ENCODE data around the gene XPNPEP3. TPM values are rescaled to one million over a fixed set of nuclear protein-coding genes. Genes with fewer than 3 reads are reported as not detected.

XPNPEP3 gene
- total and polyA plus RNA-seq, 2 donors, result 5.1 to 11.0 TPM

DNA sequence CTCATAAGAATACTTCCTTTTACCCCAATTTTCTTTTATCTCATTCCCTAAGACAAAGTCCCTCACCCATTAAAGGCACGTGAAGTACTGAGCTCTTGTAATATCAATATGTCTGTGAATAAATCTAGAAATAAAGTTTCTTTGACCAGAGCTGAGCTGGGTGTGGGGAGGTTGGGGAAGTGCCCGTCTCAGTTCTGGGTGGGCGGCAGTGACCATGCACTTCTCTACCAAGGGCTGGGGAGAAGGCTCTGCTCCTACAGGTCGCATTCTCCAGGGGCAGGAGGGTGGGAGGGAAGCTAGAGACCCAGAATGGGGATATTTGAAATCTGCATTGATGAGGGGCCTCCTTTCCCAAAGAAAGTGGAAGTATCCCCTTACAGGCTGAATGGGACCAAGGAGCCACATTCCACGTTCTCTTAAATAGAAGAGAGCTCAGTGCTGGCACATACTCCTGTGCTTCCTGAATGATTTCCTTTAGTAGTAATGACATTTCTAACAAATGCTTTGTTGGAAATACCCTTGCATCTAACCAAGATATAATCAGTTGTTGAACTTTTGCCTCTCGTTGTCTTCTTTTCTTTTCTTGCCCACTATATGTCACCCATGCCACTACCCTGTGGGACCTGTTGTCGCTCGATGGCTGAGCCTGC is 110.3 kb downstream of the XPNPEP3 start:
- Histone ChIP-seq H3K4me1 (ENCODE audit: insufficient read depth) (no peaks in the 10 kb centered on the region), H3K4me3 (ENCODE audit: low read depth, low read length) (no peak overlapping the region), H3K27ac (ENCODE audit: low read depth) (no peak overlapping the region), H3K36me3 (ENCODE audit: insufficient read depth) (no peaks in the 10 kb centered on the region)
- WGBS, result 88% methylated on average over 8 of the region's 8 CpGs
- DNase-seq (ENCODE audit: extremely low spot score), result no peak

GRCh38 chr22:40972587-40972986 is 115.6 kb downstream of the XPNPEP3 start:
- WGBS, result 96% methylated on average over 6 of the region's 6 CpGs
- no peaks in the 10 kb centered on the region for H3K36me3 ChIP-seq (ENCODE audit: insufficient read depth)
- H3K27ac ChIP-seq (ENCODE audit: low read depth), result no peak overlapping the region
- no peak for DNase-seq (ENCODE audit: extremely low spot score)
- no peak overlapping the region for H3K4me3 ChIP-seq (ENCODE audit: low read depth, low read length)
- no peaks in the 10 kb centered on the region for H3K4me1 ChIP-seq (ENCODE audit: insufficient read depth)

- no peaks in the 10 kb centered on the region for H3K36me3 ChIP-seq (ENCODE audit: insufficient read depth)
- no peaks in the 10 kb centered on the region for H3K4me1 ChIP-seq (ENCODE audit: insufficient read depth)
- no peak overlapping the region for H3K27ac ChIP-seq (ENCODE audit: low read depth)
- no peak for DNase-seq (ENCODE audit: extremely low spot score)
- 95% methylated on average over 13 of the region's 13 CpGs for WGBS
- no peak overlapping the region for H3K4me3 ChIP-seq (ENCODE audit: low read depth, low read length)
Observed at GRCh38 chr22:40973144-40973543, 116.2 kb downstream of the XPNPEP3 start.

DNA sequence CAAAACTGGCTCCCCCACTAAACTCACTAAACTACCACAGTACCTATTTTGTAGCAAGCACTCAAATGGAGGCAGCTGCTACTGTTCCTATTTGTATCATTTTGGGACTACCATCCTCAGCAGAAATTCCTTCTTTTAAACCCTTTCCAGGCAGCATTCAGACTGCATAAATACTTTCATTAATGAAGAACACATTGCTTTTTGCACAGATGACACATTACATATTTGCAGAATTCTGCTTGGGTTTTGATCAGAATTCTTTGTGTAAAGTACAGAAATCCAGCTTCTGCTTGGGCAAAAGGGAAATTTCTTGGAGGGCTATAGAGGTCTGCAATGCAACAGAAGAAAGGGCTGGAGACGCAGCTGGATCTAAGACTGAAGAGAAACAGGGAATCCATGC is 118.4 kb downstream of the XPNPEP3 start:
- DNase-seq (ENCODE audit: extremely low spot score), result no peak
- 57% methylated on average over 1 of the region's 1 CpG for WGBS
- H3K4me1 ChIP-seq (ENCODE audit: insufficient read depth), result no peaks in the 10 kb centered on the region

GRCh38 chr22:40976866-40977700 is 120.1 kb downstream of the XPNPEP3 start:
- WGBS, result 85% methylated on average over 18 of the region's 18 CpGs
- Histone ChIP-seq H3K36me3 (ENCODE audit: insufficient read depth) (no peaks in the 10 kb centered on the region), H3K27ac (ENCODE audit: low read depth) (no peak overlapping the region), H3K4me1 (ENCODE audit: insufficient read depth) (no peaks in the 10 kb centered on the region), H3K4me3 (ENCODE audit: low read depth, low read length) (no peak overlapping the region)
- no peak for DNase-seq (ENCODE audit: extremely low spot score)

More for the DNA sequence above, 118.4 kb downstream of the XPNPEP3 start:
- Histone ChIP-seq H3K4me3 (ENCODE audit: low read depth, low read length) (no peak overlapping the region), H3K27ac (ENCODE audit: low read depth) (no peak overlapping the region), H3K36me3 (ENCODE audit: insufficient read depth) (no peaks in the 10 kb centered on the region)

DNA sequence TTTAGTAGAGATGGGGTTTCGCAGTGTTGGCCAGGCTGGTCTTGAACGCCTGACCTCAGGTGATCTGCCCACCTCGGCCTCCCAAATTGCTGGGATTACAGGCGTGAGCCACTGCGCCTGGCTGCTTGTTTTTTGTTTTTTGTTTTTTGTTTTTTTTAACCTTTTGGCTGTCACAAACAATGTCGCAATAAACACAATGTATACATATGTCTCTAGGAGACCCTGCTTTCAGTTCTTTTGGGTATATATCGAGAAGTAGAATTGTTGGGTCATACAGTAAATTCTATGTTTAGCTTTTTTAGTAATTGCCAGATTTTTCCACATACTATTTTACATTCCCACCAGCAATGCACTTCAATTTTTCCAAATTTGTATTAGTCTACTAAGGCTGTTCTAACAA is 122.2 kb downstream of the XPNPEP3 start:
- H3K4me3 ChIP-seq (ENCODE audit: low read depth, low read length), result no peak overlapping the region
- H3K4me1 ChIP-seq (ENCODE audit: insufficient read depth), result no peaks in the 10 kb centered on the region
- no peak overlapping the region for H3K27ac ChIP-seq (ENCODE audit: low read depth)
- DNase-seq (ENCODE audit: extremely low spot score), result no peak
- H3K36me3 ChIP-seq (ENCODE audit: insufficient read depth), result no peaks in the 10 kb centered on the region
- 93% methylated on average over 7 of the region's 7 CpGs for WGBS

DNA sequence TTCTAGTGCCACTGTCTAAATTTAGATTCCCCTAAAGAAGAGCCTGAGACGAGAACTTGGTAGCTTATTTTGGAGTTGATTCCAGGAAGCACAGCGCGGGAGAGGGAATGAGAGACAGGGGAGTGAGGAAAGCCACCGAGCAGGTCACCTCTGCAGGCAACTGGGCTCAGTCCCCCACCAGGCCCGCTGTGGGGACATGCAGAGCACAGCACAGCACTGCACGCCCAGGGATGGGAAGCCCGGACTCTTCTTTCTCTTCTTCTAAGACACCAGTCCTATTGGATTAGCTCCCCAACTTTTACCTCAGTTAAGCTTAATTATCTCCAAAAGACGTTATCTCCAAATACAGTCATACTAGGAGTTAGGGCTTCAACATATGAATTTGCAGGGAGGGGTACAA is 122.9 kb downstream of the XPNPEP3 start:
- WGBS, result 84% methylated on average over 8 of the region's 8 CpGs
- no peak for DNase-seq (ENCODE audit: extremely low spot score)
- H3K4me1 ChIP-seq (ENCODE audit: insufficient read depth), result no peaks in the 10 kb centered on the region

More for the DNA sequence above, 122.9 kb downstream of the XPNPEP3 start:
- no peak overlapping the region for H3K4me3 ChIP-seq (ENCODE audit: low read depth, low read length)
- no peaks in the 10 kb centered on the region for H3K36me3 ChIP-seq (ENCODE audit: insufficient read depth)
- no peak overlapping the region for H3K27ac ChIP-seq (ENCODE audit: low read depth)

Small RNA genes within 50 kb of the gene (small RNA-seq; reads per million reads assigned to genes)
- gene MIR4766, result not detected
- not detected for gene RF00017
- gene RNU6-379P, result not detected

Other genes with a start within 250 kb of the XPNPEP3 start
- 22.3 TPM for gene MRTFA, start 220.4 kb upstream of the XPNPEP3 start, total RNA-seq
- gene MRTFA, start 220.4 kb upstream of the XPNPEP3 start, polyA plus RNA-seq, result 37.6 TPM
- 0.26 TPM for gene MCHR1, start 177.7 kb upstream of the XPNPEP3 start, total RNA-seq
- 0.95 TPM for gene MCHR1, start 177.7 kb upstream of the XPNPEP3 start, polyA plus RNA-seq
- 20.1 TPM for gene SLC25A17, start 37.8 kb upstream of the XPNPEP3 start, total RNA-seq
- gene SLC25A17, start 37.8 kb upstream of the XPNPEP3 start, polyA plus RNA-seq, result 13.3 TPM
- 159 TPM for gene ST13, start 509 bp upstream of the XPNPEP3 start, total RNA-seq
- gene ST13, start 509 bp upstream of the XPNPEP3 start, polyA plus RNA-seq, result 233 TPM
- not detected for gene DNAJB7, start 5.0 kb downstream of the XPNPEP3 start, total RNA-seq
- not detected for gene DNAJB7, start 5.0 kb downstream of the XPNPEP3 start, polyA plus RNA-seq
- gene RBX1, start 94.2 kb downstream of the XPNPEP3 start, total RNA-seq, result 65.1 TPM
- gene RBX1, start 94.2 kb downstream of the XPNPEP3 start, polyA plus RNA-seq, result 58.0 TPM
- gene EP300, start 235.4 kb downstream of the XPNPEP3 start, total RNA-seq, result 104 TPM
- gene EP300, start 235.4 kb downstream of the XPNPEP3 start, polyA plus RNA-seq, result 24.0 TPM

All from urinary bladder (tissue), 4 donors.